ENCODE measurements around the gene FMN2.

GRCh38 chr1:240164742-240165141 is 73.1 kb downstream of the FMN2 start:
- no peak for TF ChIP-seq EP300 (IDR thresholded peaks at IDR 0.05)
- TF ChIP-seq CTCF (IDR thresholded peaks at IDR 0.05): no peak
